NCI-H2227 treated with DMSO at 0.1 percent for 48 hours (cell line): ENCODE data around the gene MFSD1.

Source experiments
- DNase-seq: peaks from one replicate; lab custom pipeline; 2025; lab: John Stamatoyannopoulos, UW

The MFSD1 gene

GRCh38 chr3:158819282-158819681, 17.4 kb downstream of the MFSD1 start:
- DNase-seq, result no peak

DNA sequence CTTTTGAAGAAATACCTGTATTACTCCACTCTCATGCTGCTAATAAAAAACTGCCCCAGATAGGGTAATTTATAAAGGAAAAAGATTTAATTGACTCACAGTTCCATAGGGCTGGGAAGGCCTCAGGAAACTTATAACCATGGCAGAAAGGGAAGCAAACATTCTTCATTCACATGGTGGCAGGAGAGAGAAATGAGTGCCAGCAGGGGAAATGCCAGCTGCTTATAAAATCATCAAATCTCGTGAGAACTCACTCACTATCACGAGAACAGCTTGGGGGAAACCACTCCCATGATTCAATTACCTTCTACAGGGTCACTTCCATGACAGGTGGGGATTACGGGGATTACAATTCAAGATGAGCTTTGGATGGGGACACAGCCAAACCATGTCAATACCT, 18.7 kb downstream of the MFSD1 start:
- no peak for DNase-seq

DNA sequence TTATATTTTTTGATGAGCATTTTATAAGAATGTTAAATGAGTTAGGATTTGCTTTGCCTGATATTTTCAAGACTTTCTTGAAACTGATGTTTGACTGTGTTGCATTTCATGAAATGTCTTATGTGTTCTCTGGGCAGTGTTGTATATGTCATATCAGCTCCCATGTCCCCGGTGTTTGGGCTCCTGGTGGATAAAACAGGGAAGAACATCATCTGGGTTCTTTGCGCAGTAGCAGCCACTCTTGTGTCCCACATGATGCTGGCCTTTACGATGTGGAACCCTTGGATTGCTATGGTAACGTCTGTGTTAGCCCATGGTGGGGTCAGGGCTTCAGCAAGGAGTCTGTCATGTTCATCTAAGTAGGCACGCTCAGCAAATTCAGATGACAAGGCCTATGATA, 20.0 kb downstream of the MFSD1 start:
- no peak for DNase-seq

DNA sequence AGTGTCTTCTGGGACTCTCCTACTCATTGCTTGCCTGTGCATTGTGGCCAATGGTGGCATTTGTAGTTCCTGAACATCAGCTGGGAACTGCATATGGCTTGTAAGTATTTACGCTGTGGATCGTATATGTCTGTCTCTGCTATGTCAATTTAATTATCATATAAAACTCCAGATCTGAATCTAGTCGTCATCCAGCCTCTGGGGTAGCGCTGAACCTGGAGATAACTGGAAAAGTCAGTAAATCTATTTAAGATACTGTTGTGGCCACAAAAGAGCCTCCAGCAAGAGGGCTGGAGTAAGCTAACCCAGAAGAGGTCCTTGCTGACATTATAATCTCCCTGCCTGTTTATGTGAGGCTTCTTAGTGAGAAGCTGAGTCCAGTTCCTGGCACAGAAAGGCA, 21.6 kb downstream of the MFSD1 start:
- no peak for DNase-seq

- DNase-seq, result no peak
These were observed 25.9 kb downstream of the MFSD1 start for GRCh38 chr3:158827773-158828172.

- no peak for DNase-seq
These were observed 28.5 kb downstream of the MFSD1 start for GRCh38 chr3:158830391-158830790.

- no peak for DNase-seq
These were observed 30.0 kb downstream of the MFSD1 start for GRCh38 chr3:158831861-158832260.

DNA sequence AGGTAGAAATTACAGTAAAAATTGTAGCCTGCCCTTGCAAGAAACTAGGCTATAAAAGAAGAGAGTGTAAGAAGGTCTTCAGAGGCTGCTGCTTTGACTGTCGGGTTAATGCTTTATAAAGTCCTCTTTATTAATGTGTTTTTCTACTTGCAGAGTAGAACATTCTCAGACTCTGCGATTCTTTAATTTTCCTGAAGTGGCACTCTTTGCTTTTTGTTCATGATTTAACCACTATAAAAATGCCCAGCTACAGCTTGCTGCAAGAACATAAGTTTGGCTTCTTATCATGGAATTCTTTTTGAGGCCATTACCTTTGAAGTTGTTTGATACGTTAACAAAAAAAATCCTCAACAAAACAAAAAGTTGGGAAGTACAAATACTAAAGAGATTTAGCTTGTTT, 33.8 kb downstream of the MFSD1 start:
- DNase-seq, result no peak

DNA sequence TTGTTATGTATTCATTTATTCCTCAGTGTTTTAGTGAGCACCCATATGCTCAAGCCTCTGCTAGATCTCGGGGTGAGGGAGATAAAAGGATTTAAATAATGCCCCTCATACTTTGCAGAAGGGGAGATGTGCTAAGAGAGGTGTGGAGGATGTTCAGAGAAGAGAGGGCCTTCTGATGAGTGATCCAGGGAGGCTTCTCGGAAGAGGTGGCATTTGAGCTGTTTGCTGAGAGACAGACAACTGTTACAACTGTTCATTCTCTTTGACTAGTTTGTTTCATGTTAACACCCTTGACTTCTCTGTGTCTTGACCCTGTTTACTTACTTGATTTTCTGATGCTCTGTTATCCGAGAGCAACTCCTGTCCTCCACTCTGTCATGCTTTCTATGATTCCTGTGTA, 34.5 kb downstream of the MFSD1 start:
- no peak for DNase-seq

- no peak for DNase-seq
These were observed 35.4 kb downstream of the MFSD1 start for GRCh38 chr3:158837240-158837639.

DNA sequence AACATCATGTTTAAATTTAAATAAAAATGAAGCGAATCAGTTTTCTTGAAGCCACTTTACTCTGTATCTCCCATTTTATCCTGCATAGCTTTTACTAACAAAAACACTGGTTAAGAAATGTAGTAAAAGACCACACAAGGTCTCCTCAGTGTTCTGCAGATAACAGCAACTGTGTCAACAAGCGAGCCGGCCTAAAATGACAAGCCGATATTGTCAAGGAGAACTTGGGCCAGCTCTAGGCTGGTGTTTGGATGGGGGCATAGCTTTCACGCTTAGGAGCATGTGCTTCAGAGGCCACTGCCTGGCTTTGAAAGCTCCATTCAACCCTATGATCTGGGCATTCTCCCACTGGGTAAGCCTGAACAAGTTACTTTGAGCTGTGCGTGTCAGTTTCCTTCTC, 38.1 kb downstream of the MFSD1 start:
- DNase-seq, result no peak

DNA sequence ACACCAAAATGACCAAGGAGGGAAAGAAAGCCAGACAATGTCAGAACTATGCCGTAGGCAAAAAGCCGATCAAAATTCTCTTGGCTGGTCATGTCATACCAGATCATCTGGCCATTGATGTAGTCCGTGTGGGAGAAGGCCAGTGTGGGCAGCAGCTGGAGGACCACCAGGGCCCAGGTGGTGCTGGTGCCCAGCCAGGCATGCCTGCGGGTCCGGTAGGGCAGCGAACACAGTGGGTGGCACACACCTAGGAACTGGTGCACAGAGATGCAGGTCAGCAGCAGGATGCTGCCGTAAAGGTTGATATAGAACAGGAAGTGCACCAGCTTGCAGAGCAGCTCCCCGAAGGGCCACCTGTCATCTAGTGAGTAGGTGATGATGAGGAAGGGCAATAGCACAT, 39.5 kb downstream of the MFSD1 start:
- DNase-seq, result no peak

- DNase-seq, result no peak
These were observed 41.1 kb downstream of the MFSD1 start for GRCh38 chr3:158842976-158843375.

GRCh38 chr3:158845765-158846350, 44.0 kb downstream of the MFSD1 start:
- DNase-seq, result peak; percentile 10

- DNase-seq, result no peak
These were observed 45.1 kb downstream of the MFSD1 start for GRCh38 chr3:158846803-158847451.

DNA sequence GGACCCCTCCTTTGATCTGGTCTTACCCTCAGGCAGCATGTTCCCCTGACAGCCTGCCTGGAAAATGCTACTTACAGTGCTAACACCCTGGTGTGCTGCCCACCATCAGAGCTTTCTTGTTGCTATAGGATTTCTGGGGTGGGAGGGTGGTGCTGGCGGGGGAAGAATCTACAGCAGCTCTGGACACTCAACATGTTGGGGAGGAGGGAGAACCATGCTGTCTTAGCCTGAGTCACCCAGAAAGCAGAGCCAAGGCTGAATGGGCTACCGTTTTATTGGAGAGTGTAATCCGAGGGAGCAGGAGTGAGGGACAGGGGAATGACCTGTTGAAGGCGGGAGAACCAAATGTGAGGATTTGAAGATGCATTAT, 45.6 kb downstream of the MFSD1 start:
- DNase-seq, result no peak

GRCh38 chr3:158847885-158848284, 46.0 kb downstream of the MFSD1 start:
- no peak for DNase-seq

- DNase-seq, result no peak
These were observed 47.9 kb downstream of the MFSD1 start for GRCh38 chr3:158849757-158850156.

GRCh38 chr3:158859362-158859761, 57.5 kb downstream of the MFSD1 start:
- DNase-seq, result no peak

- DNase-seq, result no peak
These were observed 61.4 kb downstream of the MFSD1 start for GRCh38 chr3:158863247-158863646.

DNA sequence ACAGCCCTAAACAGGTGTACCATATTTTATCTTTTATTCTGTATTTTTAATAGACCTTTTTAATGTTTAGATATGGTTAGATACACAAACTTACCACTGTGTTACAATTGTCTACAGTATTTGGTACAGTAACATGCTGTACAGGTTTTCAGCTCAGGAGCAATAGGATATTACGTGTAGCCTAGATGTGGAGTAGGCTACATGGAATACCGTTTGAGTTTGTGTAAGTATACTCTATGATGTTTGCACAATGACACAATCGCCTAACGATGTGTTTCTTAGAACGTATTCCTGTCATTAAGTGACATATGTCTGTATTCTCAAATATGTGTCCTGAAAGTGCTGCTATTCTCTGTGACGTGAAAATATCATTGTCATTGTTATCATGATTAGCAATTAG, 62.6 kb downstream of the MFSD1 start:
- no peak for DNase-seq

DNA sequence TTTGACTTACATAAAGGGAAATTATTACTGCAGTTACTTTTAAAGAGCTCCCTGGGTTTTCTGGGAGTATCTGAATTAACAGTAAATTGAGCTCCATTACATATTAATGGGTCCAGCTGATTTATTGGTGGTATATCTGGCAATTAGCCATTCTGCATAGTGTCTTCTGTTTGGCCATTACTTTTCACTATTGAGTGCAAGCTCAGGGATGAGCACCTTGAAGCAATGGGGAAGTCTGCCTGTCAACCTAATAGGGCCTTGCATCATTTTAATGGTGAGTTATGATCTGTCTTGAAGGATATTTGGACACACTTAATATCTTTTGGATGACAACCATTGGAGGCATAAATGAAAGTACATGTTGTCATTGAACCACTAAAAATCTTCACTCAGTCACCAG, 73.8 kb downstream of the MFSD1 start:
- DNase-seq, result no peak
